ENCODE measurements around the gene SLC12A3.
A peak's percentile ranks its signal among the peaks of the same experiment; 100 is the strongest.

SLC12A3 gene

GRCh38 chr16:56864960-56865359 lies at the start of gene SLC12A3:
Gene SLC12A3, plus strand, starts transcription at chr16:56865207. Its CDS starts 29 bp downstream, at chr16:56865236.
- Histone ChIP-seq H2AFZ (ENCODE audit: low read depth, low read length) (no peak within 1 kb of the TSS), H3K4me3 (ENCODE audit: low read length) (no peak within 1 kb of the TSS), H3K36me3 (ENCODE audit: insufficient read depth, low read length) (no peaks in the 10 kb centered on the region), H3K9me3 (ENCODE audit: low read length) (no peaks in the 10 kb centered on the region), H3K27me3 (ENCODE audit: insufficient read depth, low read length) (peaks cover 7% of the 10 kb centered on the region), H3K4me1 (ENCODE audit: insufficient read depth, low read length) (peaks cover 8% of the 10 kb centered on the region)

DNA sequence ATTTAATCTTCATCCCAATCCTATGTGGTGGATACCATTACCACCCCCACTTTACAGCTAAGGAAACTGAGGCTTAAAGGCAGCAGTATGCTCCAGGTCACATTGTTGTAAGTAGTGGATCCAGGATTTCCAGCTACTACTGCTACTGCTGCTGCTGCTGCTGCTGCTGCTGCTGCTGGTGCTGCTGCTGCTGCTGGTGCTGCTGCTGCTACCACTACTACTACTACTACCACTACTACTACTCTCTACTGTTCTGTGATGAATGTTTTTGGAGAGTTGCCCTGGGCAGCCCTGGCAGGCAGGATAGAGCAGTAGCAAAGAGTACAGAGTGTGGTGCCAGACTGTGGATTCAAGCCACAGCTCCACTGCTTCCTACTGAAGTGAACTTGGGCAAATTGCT lies 49.3 kb upstream of the SLC12A3 start:
- Histone ChIP-seq H3K9me3 (ENCODE audit: low read length) (no peaks in the 10 kb centered on the region), H2AFZ (ENCODE audit: low read depth, low read length) (no peak overlapping the region), H3K36me3 (ENCODE audit: insufficient read depth, low read length) (peaks cover 2% of the 10 kb centered on the region), H3K4me3 (ENCODE audit: low read length) (no peak overlapping the region), H3K27me3 (ENCODE audit: insufficient read depth, low read length) (no peaks in the 10 kb centered on the region), H3K4me1 (ENCODE audit: insufficient read depth, low read length) (no peaks in the 10 kb centered on the region)

DNA sequence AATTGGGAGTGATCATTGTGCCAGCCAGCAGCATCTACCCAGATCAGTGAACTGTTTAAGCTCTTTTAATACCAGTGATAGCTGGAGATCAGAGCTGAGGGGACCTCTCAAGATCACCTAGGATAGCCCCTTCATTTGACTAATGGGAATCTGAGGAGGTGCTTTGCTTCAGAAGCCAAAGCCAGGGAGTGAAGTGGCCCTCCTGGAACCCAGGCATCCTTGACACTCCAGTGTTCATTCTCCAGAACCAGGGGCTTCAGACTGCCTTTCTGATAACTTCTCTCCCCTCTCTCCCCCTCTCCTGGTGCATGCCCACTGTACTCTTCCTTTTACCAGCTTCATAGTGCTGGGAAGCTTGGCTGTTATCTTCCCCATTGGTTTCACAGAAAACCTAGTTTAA lies 48.0 kb upstream of the SLC12A3 start:
- Histone ChIP-seq H2AFZ (ENCODE audit: low read depth, low read length) (no peak overlapping the region), H3K9me3 (ENCODE audit: low read length) (no peaks in the 10 kb centered on the region), H3K4me3 (ENCODE audit: low read length) (no peak overlapping the region), H3K27me3 (ENCODE audit: insufficient read depth, low read length) (no peaks in the 10 kb centered on the region), H3K4me1 (ENCODE audit: insufficient read depth, low read length) (no peaks in the 10 kb centered on the region), H3K36me3 (ENCODE audit: insufficient read depth, low read length) (peaks cover 7% of the 10 kb centered on the region)

GRCh38 chr16:56817938-56818337 lies 47.1 kb upstream of the SLC12A3 start:
- Histone ChIP-seq H3K4me3 (ENCODE audit: low read length) (no peak overlapping the region), H2AFZ (ENCODE audit: low read depth, low read length) (no peak overlapping the region), H3K36me3 (ENCODE audit: insufficient read depth, low read length) (peaks cover 7% of the 10 kb centered on the region), H3K9me3 (ENCODE audit: low read length) (no peaks in the 10 kb centered on the region), H3K27me3 (ENCODE audit: insufficient read depth, low read length) (no peaks in the 10 kb centered on the region), H3K4me1 (ENCODE audit: insufficient read depth, low read length) (peaks cover 2% of the 10 kb centered on the region)

DNA sequence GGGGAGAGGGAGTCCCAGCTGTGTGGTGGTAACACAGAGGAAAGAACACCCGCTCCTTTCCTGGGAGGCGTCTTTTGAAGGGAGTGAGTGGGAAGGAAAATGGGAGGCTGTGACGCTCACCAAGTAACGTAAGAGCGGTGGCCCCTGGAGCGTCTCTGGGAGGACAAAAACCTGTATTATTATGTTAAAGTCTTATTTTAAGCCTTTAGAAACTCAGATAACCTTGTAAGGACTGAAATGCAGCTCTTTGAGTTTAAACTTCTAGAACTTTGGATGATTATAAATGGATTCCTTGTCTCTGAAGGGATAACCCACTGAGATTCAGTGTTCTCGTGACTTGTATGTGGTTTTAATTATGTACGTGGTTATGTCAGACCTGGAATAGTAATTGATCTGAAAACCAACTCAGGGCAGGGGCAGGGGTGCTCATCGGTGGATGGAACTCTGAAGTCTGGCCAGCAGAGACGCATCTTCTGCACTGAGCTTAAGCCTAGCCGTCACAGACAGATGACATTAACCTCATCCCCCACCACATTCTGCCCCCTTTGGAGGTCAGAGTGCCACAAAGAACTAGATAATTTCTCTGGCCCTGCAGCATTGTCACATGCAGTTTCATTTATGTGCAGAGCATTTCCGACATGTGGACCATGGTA lies 41.8 kb upstream of the SLC12A3 start:
- no peak overlapping the region for H3K4me3 ChIP-seq (ENCODE audit: low read length)
- H3K36me3 ChIP-seq (ENCODE audit: insufficient read depth, low read length): peaks cover 14% of the 10 kb centered on the region

DNA sequence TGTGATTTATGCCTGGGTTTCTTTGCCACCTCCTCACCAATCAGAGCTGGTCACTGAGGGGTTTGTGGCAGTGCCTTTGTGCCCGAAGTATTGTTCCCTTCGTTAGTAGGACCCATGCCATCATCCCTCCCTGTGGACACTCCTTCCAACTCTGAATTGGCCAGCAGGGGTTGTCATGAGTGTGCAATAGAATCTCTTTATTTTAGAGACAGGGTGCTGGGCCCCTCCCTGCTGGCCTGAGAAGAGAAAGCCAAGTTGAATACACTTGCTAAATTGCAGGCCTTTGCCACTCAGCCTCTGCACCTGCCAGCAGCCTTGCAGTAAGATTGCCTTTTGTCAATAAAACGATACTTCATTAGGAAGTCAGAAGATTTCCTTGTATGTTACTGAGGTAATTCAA lies 40.7 kb upstream of the SLC12A3 start:
- Histone ChIP-seq H2AFZ (ENCODE audit: low read depth, low read length) (peak overlapping the region; percentile 5), H3K36me3 (ENCODE audit: insufficient read depth, low read length) (peaks cover 17% of the 10 kb centered on the region), H3K27me3 (ENCODE audit: insufficient read depth, low read length) (no peaks in the 10 kb centered on the region), H3K9me3 (ENCODE audit: low read length) (no peaks in the 10 kb centered on the region), H3K4me3 (ENCODE audit: low read length) (no peak overlapping the region), H3K4me1 (ENCODE audit: insufficient read depth, low read length) (peaks cover 25% of the 10 kb centered on the region)

More for the DNA sequence above, 41.8 kb upstream of the SLC12A3 start:
- no peak overlapping the region for H2AFZ ChIP-seq (ENCODE audit: low read depth, low read length)
- H3K27me3 ChIP-seq (ENCODE audit: insufficient read depth, low read length): no peaks in the 10 kb centered on the region
- H3K9me3 ChIP-seq (ENCODE audit: low read length): no peaks in the 10 kb centered on the region
- H3K4me1 ChIP-seq (ENCODE audit: insufficient read depth, low read length): peaks cover 25% of the 10 kb centered on the region

GRCh38 chr16:56824804-56825203 lies 40.2 kb upstream of the SLC12A3 start:
- Histone ChIP-seq H3K9me3 (ENCODE audit: low read length) (no peaks in the 10 kb centered on the region), H2AFZ (ENCODE audit: low read depth, low read length) (no peak overlapping the region), H3K4me1 (ENCODE audit: insufficient read depth, low read length) (peaks cover 25% of the 10 kb centered on the region), H3K36me3 (ENCODE audit: insufficient read depth, low read length) (peaks cover 19% of the 10 kb centered on the region), H3K4me3 (ENCODE audit: low read length) (no peak overlapping the region), H3K27me3 (ENCODE audit: insufficient read depth, low read length) (no peaks in the 10 kb centered on the region)

DNA sequence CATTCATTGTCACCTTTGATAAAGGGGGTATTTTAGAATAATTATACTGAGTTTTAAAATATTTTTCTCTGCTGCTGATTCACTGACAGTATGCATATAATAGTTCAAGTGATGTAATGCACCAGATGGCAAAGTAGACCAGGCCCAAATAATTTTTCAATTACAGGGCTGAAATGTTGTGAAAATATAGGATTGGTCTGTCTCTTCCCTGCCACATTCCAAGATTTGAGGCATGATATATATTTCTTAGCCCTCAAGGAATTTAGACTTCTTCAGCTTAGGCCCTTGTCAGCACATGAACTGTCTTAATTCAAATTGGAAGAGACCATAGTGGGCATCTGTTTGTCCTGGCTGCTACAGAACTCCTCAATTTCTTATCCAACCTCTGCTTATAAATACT lies 39.2 kb upstream of the SLC12A3 start:
- Histone ChIP-seq H3K36me3 (ENCODE audit: insufficient read depth, low read length) (peaks cover 22% of the 10 kb centered on the region), H2AFZ (ENCODE audit: low read depth, low read length) (no peak overlapping the region), H3K9me3 (ENCODE audit: low read length) (no peaks in the 10 kb centered on the region), H3K4me3 (ENCODE audit: low read length) (no peak overlapping the region), H3K27me3 (ENCODE audit: insufficient read depth, low read length) (no peaks in the 10 kb centered on the region), H3K4me1 (ENCODE audit: insufficient read depth, low read length) (peaks cover 25% of the 10 kb centered on the region)

GRCh38 chr16:56828647-56829046 lies 36.4 kb upstream of the SLC12A3 start:
- peaks cover 43% of the 10 kb centered on the region for H3K36me3 ChIP-seq (ENCODE audit: insufficient read depth, low read length)
- H3K9me3 ChIP-seq (ENCODE audit: low read length): no peaks in the 10 kb centered on the region
- H3K4me3 ChIP-seq (ENCODE audit: low read length): no peak overlapping the region
- H3K4me1 ChIP-seq (ENCODE audit: insufficient read depth, low read length): peaks cover 16% of the 10 kb centered on the region
- no peak overlapping the region for H2AFZ ChIP-seq (ENCODE audit: low read depth, low read length)
- H3K27me3 ChIP-seq (ENCODE audit: insufficient read depth, low read length): no peaks in the 10 kb centered on the region

DNA sequence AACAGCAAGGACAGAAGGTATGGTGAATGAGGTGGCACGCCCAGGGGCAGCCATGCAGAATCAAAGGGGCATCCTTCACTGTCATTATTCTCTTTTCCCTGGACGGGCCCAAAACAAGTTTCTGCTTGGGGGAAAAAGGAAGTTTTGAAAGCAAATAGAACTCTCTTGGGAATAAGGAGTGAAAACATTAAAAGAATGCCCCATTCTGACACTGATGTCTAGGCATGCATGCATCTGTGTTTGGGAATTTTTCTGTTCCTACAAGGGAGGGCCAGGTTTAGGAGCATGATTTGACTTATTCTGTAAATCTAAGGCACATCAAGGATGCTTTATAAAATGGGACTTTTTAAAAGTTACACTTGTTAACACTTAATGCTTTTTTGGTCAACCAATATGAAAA lies 34.3 kb upstream of the SLC12A3 start:
- no peaks in the 10 kb centered on the region for H3K27me3 ChIP-seq (ENCODE audit: insufficient read depth, low read length)
- no peaks in the 10 kb centered on the region for H3K9me3 ChIP-seq (ENCODE audit: low read length)
- H3K36me3 ChIP-seq (ENCODE audit: insufficient read depth, low read length): peaks cover 55% of the 10 kb centered on the region

GRCh38 chr16:56832768-56833167 lies 32.2 kb upstream of the SLC12A3 start:
- Histone ChIP-seq H3K27me3 (ENCODE audit: insufficient read depth, low read length) (no peaks in the 10 kb centered on the region), H3K36me3 (ENCODE audit: insufficient read depth, low read length) (peaks cover 60% of the 10 kb centered on the region), H3K4me3 (ENCODE audit: low read length) (no peak overlapping the region), H3K9me3 (ENCODE audit: low read length) (no peaks in the 10 kb centered on the region), H3K4me1 (ENCODE audit: insufficient read depth, low read length) (peaks cover 9% of the 10 kb centered on the region), H2AFZ (ENCODE audit: low read depth, low read length) (no peak overlapping the region)

More for the DNA sequence above, 34.3 kb upstream of the SLC12A3 start:
- H2AFZ ChIP-seq (ENCODE audit: low read depth, low read length): no peak overlapping the region
- no peak overlapping the region for H3K4me3 ChIP-seq (ENCODE audit: low read length)
- peaks cover 9% of the 10 kb centered on the region for H3K4me1 ChIP-seq (ENCODE audit: insufficient read depth, low read length)

GRCh38 chr16:56833243-56833970 lies 31.6 kb upstream of the SLC12A3 start:
- Histone ChIP-seq H3K4me3 (ENCODE audit: low read length) (no peak overlapping the region), H3K4me1 (ENCODE audit: insufficient read depth, low read length) (peaks cover 9% of the 10 kb centered on the region), H2AFZ (ENCODE audit: low read depth, low read length) (no peak overlapping the region), H3K9me3 (ENCODE audit: low read length) (no peaks in the 10 kb centered on the region), H3K27me3 (ENCODE audit: insufficient read depth, low read length) (no peaks in the 10 kb centered on the region), H3K36me3 (ENCODE audit: insufficient read depth, low read length) (peaks cover 66% of the 10 kb centered on the region)

DNA sequence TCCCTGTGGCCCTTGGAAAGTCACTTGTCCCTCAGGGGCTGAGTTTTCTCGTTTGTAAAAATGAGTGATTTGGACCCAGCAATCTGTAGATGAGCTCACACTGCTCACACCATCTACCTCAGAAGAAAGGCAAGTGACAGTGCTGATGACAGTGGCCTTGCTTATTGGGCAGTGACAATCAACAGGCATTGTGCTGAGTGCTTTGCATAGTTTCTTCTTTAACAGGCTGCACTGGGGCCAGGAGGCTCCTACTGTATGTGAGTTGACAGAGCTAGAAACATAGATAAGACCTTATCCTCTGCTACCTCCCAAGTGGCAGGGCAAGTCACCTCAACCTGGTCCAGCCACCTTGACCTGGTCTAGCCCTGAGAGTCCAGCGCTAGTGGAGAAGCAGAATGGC lies 29.7 kb upstream of the SLC12A3 start:
- Histone ChIP-seq H3K4me1 (ENCODE audit: insufficient read depth, low read length) (peaks cover 9% of the 10 kb centered on the region), H3K4me3 (ENCODE audit: low read length) (no peak overlapping the region), H3K36me3 (ENCODE audit: insufficient read depth, low read length) (peaks cover 66% of the 10 kb centered on the region), H3K27me3 (ENCODE audit: insufficient read depth, low read length) (no peaks in the 10 kb centered on the region), H2AFZ (ENCODE audit: low read depth, low read length) (no peak overlapping the region), H3K9me3 (ENCODE audit: low read length) (no peaks in the 10 kb centered on the region)

Data from neuron (in vitro differentiated cells).